ENCODE measurements around the gene TSPAN8. TPM values are rescaled to one million over a fixed set of nuclear protein-coding genes. Genes with fewer than 3 reads are reported as not detected.

The TSPAN8 gene
- total and polyA plus RNA-seq, 2 donors (not counting 1 experiment from before 2014, with no cell fraction given), result 0.17 TPM; not detected in 1

GRCh38 chr12:71108355-71108754 is 49.4 kb downstream of the TSPAN8 start:
- Histone ChIP-seq H3K4me3 (replicated peaks in 1 of 4; ENCODE audit: control extremely low read depth in 1 of 4, insufficient read depth in 1 of 4, low read depth in 3 of 4, low read length in 4 of 4) (no peak overlapping the region), H3K9me3 (ENCODE audit: control insufficient read depth, insufficient read depth, low read depth, low read length) (no peaks in the 10 kb centered on the region), H3K9ac (ENCODE audit: insufficient read depth, low read length) (no peak overlapping the region), H3K4me2 (ENCODE audit: extremely low read depth, insufficient read depth, low read length) (no peak overlapping the region), H3K4me1 (ENCODE audit: control insufficient read depth, extremely low read depth, insufficient read depth, low read length) (no peaks in the 10 kb centered on the region), H3K36me3 (ENCODE audit: control insufficient read depth, insufficient read depth, low read length) (no peaks in the 10 kb centered on the region), H3K27me3 (ENCODE audit: control insufficient read depth, insufficient read depth, low read length) (no peaks in the 10 kb centered on the region), H3K79me2 (ENCODE audit: control insufficient read depth, insufficient read depth, low read length) (no peaks in the 10 kb centered on the region), H4K20me1 (ENCODE audit: control insufficient read depth, extremely low read depth, insufficient read depth, low read length) (no peaks in the 10 kb centered on the region), H2AFZ (ENCODE audit: low read length) (no peak overlapping the region), H3K27ac (ENCODE audit: insufficient read depth, low read length) (no peak overlapping the region)
- no peak for DNase-seq (ENCODE audit: low read depth in 2 of 2)
- TF ChIP-seq CTCF (conservative IDR thresholded peaks at IDR 0.05 in 1 of 2, IDR thresholded peaks at IDR 0.05 in 1 of 2; ENCODE audit: low read depth in 1 of 2, low read length in 2 of 2) (no peak), EZH2 (IDR thresholded peaks at IDR 0.05; ENCODE audit: low read length, missing control alignments) (no peak)

GRCh38 chr12:71107936-71108335 is 49.9 kb downstream of the TSPAN8 start:
- Histone ChIP-seq H3K27ac (ENCODE audit: insufficient read depth, low read length) (no peak overlapping the region), H3K4me3 (replicated peaks in 1 of 4; ENCODE audit: control extremely low read depth in 1 of 4, insufficient read depth in 1 of 4, low read depth in 3 of 4, low read length in 4 of 4) (no peak overlapping the region), H3K4me1 (ENCODE audit: control insufficient read depth, extremely low read depth, insufficient read depth, low read length) (no peaks in the 10 kb centered on the region), H3K27me3 (ENCODE audit: control insufficient read depth, insufficient read depth, low read length) (no peaks in the 10 kb centered on the region), H2AFZ (ENCODE audit: low read length) (no peak overlapping the region), H3K9ac (ENCODE audit: insufficient read depth, low read length) (no peak overlapping the region), H4K20me1 (ENCODE audit: control insufficient read depth, extremely low read depth, insufficient read depth, low read length) (no peaks in the 10 kb centered on the region), H3K9me3 (ENCODE audit: control insufficient read depth, insufficient read depth, low read depth, low read length) (no peaks in the 10 kb centered on the region), H3K4me2 (ENCODE audit: extremely low read depth, insufficient read depth, low read length) (no peak overlapping the region), H3K36me3 (ENCODE audit: control insufficient read depth, insufficient read depth, low read length) (no peaks in the 10 kb centered on the region), H3K79me2 (ENCODE audit: control insufficient read depth, insufficient read depth, low read length) (no peaks in the 10 kb centered on the region)
- no peak for TF ChIP-seq CTCF (conservative IDR thresholded peaks at IDR 0.05 in 1 of 2, IDR thresholded peaks at IDR 0.05 in 1 of 2; ENCODE audit: low read depth in 1 of 2, low read length in 2 of 2)
- no peak for TF ChIP-seq EZH2 (IDR thresholded peaks at IDR 0.05; ENCODE audit: low read length, missing control alignments)
- no peak for DNase-seq (ENCODE audit: low read depth in 2 of 2)

- Histone ChIP-seq H3K4me1 (ENCODE audit: control insufficient read depth, extremely low read depth, insufficient read depth, low read length) (no peaks in the 10 kb centered on the region), H3K79me2 (ENCODE audit: control insufficient read depth, insufficient read depth, low read length) (no peaks in the 10 kb centered on the region), H3K4me2 (ENCODE audit: extremely low read depth, insufficient read depth, low read length) (no peak overlapping the region), H3K27ac (ENCODE audit: insufficient read depth, low read length) (no peak overlapping the region), H3K9ac (ENCODE audit: insufficient read depth, low read length) (no peak overlapping the region), H2AFZ (ENCODE audit: low read length) (no peak overlapping the region), H4K20me1 (ENCODE audit: control insufficient read depth, extremely low read depth, insufficient read depth, low read length) (no peaks in the 10 kb centered on the region), H3K27me3 (ENCODE audit: control insufficient read depth, insufficient read depth, low read length) (no peaks in the 10 kb centered on the region), H3K36me3 (ENCODE audit: control insufficient read depth, insufficient read depth, low read length) (no peaks in the 10 kb centered on the region), H3K9me3 (ENCODE audit: control insufficient read depth, insufficient read depth, low read depth, low read length) (no peaks in the 10 kb centered on the region), H3K4me3 (replicated peaks in 1 of 4; ENCODE audit: control extremely low read depth in 1 of 4, insufficient read depth in 1 of 4, low read depth in 3 of 4, low read length in 4 of 4) (no peak overlapping the region)
- no peak for DNase-seq (ENCODE audit: low read depth in 2 of 2)
- no peak for TF ChIP-seq EZH2 (IDR thresholded peaks at IDR 0.05; ENCODE audit: low read length, missing control alignments)
- no peak for TF ChIP-seq CTCF (conservative IDR thresholded peaks at IDR 0.05 in 1 of 2, IDR thresholded peaks at IDR 0.05 in 1 of 2; ENCODE audit: low read depth in 1 of 2, low read length in 2 of 2)
These were observed 51.8 kb downstream of the TSPAN8 start for GRCh38 chr12:71105956-71106355.
